Measurements from ENCODE around the gene RHBDF1. TPM values are rescaled to one million over a fixed set of nuclear protein-coding genes. Genes with fewer than 3 reads are reported as not detected.
"Not testable (repeated sequence)": the region's sequence is repeated elsewhere in the genome, so short reads cannot be mapped to it uniquely, and the experiment has no call there.

The RHBDF1 gene
- total and polyA plus RNA-seq, 2 experiments from 2014 or later: 41.5 to 73.6 TPM

- no peak overlapping the region for H3K27ac ChIP-seq
- no peak overlapping the region for H3K4me2 ChIP-seq
- no peaks in the 10 kb centered on the region for H3K9me2 ChIP-seq (replicated peaks; ENCODE audit: insufficient read depth)
- H3K9me3 ChIP-seq (ENCODE audit: low read depth): no peaks in the 10 kb centered on the region
- no peaks in the 10 kb centered on the region for H4K20me1 ChIP-seq (ENCODE audit: insufficient read depth, poor library complexity, severe bottlenecking)
- H3K36me3 ChIP-seq (replicated peaks; ENCODE audit: insufficient read depth, low read depth): no peaks in the 10 kb centered on the region
- H3K79me2 ChIP-seq: peaks cover 16% of the 10 kb centered on the region
- TF ChIP-seq EZH2phosphoT487 (IDR thresholded peaks at IDR 0.05; ENCODE audit: low read depth, severe bottlenecking, unreplicated experiment): no peak
- TF ChIP-seq EZH2 (IDR thresholded peaks at IDR 0.05; ENCODE audit: borderline replicate concordance): no peak
- no peak for TF ChIP-seq CTCF (IDR thresholded peaks at IDR 0.05; ENCODE audit: poor library complexity)
- no peaks in the 10 kb centered on the region for H3K27me3 ChIP-seq
- no peaks in the 10 kb centered on the region for H3K4me1 ChIP-seq (ENCODE audit: insufficient read depth)
- no peak for DNase-seq (ENCODE audit: low spot score)
- H3K4me3 ChIP-seq: no peak overlapping the region
- H2AFZ ChIP-seq: no peak overlapping the region
- 95% methylated on average over 7 of the region's 7 CpGs for WGBS (ENCODE audit: low lambda C conversion rate, missing lambda C conversion rate)
These were observed 25.2 kb downstream of the RHBDF1 start for GRCh38 chr16:47234-47633.

GRCh38 chr16:46510-46909, 25.9 kb downstream of the RHBDF1 start:
- not testable (repeated sequence) for H2AFZ ChIP-seq; H3K27ac ChIP-seq; DNase-seq (ENCODE audit: low spot score); H3K4me3 ChIP-seq; H3K36me3 ChIP-seq (replicated peaks; ENCODE audit: insufficient read depth, low read depth); H3K9me2 ChIP-seq (replicated peaks; ENCODE audit: insufficient read depth); H4K20me1 ChIP-seq (ENCODE audit: insufficient read depth, poor library complexity, severe bottlenecking); H3K27me3 ChIP-seq; H3K4me2 ChIP-seq; H3K4me1 ChIP-seq (ENCODE audit: insufficient read depth); H3K9me3 ChIP-seq (ENCODE audit: low read depth); H3K79me2 ChIP-seq
- 98% methylated on average over 7 of the region's 7 CpGs for WGBS (ENCODE audit: low lambda C conversion rate, missing lambda C conversion rate)

- no peaks in the 10 kb centered on the region for H3K9me3 ChIP-seq (ENCODE audit: low read depth)
- no peaks in the 10 kb centered on the region for H3K36me3 ChIP-seq (replicated peaks; ENCODE audit: insufficient read depth, low read depth)
- no peaks in the 10 kb centered on the region for H4K20me1 ChIP-seq (ENCODE audit: insufficient read depth, poor library complexity, severe bottlenecking)
- H3K27me3 ChIP-seq: no peaks in the 10 kb centered on the region
- no peak overlapping the region for H3K27ac ChIP-seq
- no peak overlapping the region for H3K4me2 ChIP-seq
- no peaks in the 10 kb centered on the region for H3K9me2 ChIP-seq (replicated peaks; ENCODE audit: insufficient read depth)
- no peaks in the 10 kb centered on the region for H3K79me2 ChIP-seq
- no peak overlapping the region for H3K4me3 ChIP-seq
- H2AFZ ChIP-seq: no peak overlapping the region
- no peaks in the 10 kb centered on the region for H3K4me1 ChIP-seq (ENCODE audit: insufficient read depth)
- no peak for DNase-seq (ENCODE audit: low spot score)
- TF ChIP-seq EZH2 (IDR thresholded peaks at IDR 0.05; ENCODE audit: borderline replicate concordance): no peak
- 70% methylated on average over 5 of the region's 5 CpGs for WGBS (ENCODE audit: low lambda C conversion rate, missing lambda C conversion rate)
These were observed 27.0 kb downstream of the RHBDF1 start for GRCh38 chr16:45454-45853.

- no peak for TF ChIP-seq EZH2 (IDR thresholded peaks at IDR 0.05; ENCODE audit: borderline replicate concordance)
- no peak for TF ChIP-seq EZH2phosphoT487 (IDR thresholded peaks at IDR 0.05; ENCODE audit: low read depth, severe bottlenecking, unreplicated experiment)
- TF ChIP-seq CTCF (IDR thresholded peaks at IDR 0.05; ENCODE audit: poor library complexity): no peak
- Histone ChIP-seq H3K27me3 (no peaks in the 10 kb centered on the region), H4K20me1 (ENCODE audit: insufficient read depth, poor library complexity, severe bottlenecking) (no peaks in the 10 kb centered on the region), H3K9me2 (replicated peaks; ENCODE audit: insufficient read depth) (no peaks in the 10 kb centered on the region), H3K4me2 (no peak overlapping the region), H3K36me3 (replicated peaks; ENCODE audit: insufficient read depth, low read depth) (no peaks in the 10 kb centered on the region), H3K27ac (no peak overlapping the region), H2AFZ (no peak overlapping the region), H3K9me3 (ENCODE audit: low read depth) (no peaks in the 10 kb centered on the region), H3K79me2 (no peaks in the 10 kb centered on the region), H3K4me3 (no peak overlapping the region), H3K4me1 (ENCODE audit: insufficient read depth) (no peaks in the 10 kb centered on the region)
- DNase-seq (ENCODE audit: low spot score): no peak
- 89% methylated on average over 8 of the region's 8 CpGs for WGBS (ENCODE audit: low lambda C conversion rate, missing lambda C conversion rate)
These were observed 27.8 kb downstream of the RHBDF1 start for GRCh38 chr16:44655-45054.

Data from hepatocyte (in vitro differentiated cells).